Measurements from ENCODE around the gene MEIS2.

The MEIS2 gene

DNA sequence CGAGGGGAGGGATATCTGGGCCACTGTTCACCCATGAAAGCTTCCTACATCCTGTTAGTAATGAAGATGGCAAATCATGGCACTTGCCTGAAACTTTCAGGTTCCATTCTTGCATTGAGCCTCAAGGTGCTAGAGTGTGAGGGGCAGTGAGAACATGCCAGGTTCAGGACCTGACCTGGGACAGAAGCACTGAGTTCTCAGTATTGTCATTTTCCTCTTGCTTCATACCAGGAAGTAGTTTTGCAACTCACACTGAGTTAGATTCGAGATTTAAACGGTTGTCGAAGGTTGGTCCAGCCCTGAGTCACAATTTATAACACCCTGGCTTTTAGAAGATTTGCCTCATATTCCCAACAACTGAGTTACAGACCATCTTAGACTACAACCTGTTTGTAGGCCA, 11.8 kb upstream of the MEIS2 start:
- no peak for DNase-seq (ENCODE audit: low spot score)

DNA sequence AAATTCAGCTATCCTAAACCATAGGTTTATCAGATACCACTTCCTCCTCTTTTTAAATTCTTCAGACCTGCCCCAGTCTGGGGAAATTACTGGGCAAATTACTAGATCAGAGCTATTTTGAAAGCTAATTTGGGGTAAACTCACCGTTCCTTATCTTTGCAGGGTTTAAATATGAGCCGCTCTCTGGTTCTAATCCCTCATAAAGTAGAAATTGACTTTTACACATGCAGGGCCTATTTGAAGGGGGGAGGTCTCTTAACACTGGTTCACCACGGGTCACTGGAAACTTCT, 11.0 kb upstream of the MEIS2 start:
- DNase-seq (ENCODE audit: low spot score): no peak

DNA sequence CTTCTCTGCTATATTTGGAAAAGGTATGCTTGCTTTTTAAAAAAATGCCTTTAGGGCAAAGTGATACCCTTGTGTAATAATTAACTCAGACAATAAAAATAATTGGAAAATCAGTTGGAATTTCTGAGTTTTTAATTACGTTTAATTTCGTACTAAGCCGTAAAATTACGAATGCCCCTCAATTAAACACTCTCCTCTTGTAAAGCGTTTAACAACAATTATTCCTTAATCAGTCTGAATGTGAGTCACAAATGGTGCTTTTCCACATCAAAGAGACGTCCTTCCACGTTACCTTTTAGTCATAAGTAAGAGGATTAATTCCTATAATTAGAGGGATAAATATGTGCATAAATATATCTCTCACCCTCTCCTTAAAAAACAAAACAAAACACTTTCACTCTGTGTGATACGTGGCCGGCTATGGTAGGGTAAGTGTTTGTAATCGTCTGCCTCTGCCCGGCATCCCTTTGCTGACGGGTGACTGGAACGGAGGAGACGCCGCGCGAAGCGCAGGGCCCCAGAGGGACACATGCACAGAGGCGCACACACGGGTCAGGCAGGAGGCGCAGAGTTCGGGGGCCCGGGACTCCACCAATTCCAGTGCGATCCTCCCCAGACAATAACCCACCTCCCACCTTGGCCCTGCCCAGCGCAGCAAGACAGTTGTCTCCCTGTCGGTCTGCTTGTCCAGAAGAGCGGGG, 9.7 kb upstream of the MEIS2 start:
- no peak for DNase-seq (ENCODE audit: low spot score)

DNA sequence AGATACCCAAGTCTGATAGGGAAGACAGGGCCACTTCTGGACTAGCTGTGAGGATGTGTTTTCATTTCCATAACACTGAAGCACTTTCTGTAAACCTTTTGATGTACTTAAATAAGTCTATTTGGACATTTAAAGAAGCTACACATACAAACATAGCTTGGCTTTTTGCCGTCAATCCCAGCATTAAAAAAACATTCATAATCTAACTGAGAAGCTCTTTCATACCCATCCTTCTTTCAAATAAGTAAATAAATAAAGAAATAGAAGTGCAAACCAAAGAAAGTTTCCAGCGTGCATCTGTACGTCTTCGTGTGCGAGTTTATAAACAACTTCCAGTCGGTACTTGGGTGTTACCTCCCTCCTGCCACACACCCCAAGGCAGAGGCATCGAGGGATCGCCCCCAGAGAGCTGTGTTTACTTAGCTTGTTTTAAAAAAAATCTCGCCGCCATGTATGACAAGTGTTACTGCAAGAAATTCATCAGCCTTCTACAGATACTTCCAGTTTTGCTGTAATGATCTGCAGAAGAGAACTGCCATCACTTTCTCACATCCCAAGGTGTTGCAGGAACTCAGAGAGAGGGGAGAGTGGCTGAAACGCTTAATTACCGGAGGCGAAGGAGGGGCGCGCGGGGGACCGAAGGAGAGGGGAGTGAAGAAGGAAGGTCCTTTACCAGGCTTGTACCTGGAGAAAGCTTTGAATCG, 9.0 kb upstream of the MEIS2 start:
- DNase-seq (ENCODE audit: low spot score): no peak

DNA sequence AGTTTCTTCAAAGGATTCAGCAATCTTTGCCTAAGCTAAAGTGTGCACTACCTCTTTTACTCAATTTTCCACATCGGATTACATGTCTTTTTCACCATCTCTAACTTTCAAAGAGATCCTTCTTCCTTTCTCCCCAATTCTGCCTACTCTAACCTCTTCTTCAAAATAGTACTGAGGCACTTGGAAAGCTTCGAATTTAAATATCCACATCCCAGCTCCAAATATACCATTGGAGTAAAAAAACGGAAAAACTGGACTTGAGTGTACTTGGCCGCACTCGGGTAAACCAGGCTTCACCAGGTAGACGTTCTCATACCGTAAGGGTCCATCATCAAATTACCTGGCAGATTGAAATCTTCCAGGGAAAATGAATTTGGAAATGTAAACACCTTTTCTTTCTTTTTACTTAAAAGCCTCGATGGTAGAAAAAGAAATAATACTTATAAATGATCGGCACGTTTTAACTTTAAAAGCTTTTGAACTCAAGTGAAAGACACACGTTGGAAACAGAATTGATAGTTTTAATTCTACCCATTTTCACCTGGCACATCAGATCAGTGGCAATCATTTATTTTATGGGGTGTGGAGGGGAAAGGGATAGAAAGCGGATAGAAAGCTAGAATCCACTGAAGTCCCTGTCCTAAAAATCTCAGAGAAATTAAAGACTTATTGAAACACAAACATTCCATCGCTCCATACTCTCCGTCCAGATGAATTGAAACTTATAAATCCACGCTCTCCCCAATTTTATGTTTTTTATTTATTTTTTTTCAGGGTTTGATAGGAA, 8.2 kb upstream of the MEIS2 start:
- no peak for DNase-seq (ENCODE audit: low spot score)

DNA sequence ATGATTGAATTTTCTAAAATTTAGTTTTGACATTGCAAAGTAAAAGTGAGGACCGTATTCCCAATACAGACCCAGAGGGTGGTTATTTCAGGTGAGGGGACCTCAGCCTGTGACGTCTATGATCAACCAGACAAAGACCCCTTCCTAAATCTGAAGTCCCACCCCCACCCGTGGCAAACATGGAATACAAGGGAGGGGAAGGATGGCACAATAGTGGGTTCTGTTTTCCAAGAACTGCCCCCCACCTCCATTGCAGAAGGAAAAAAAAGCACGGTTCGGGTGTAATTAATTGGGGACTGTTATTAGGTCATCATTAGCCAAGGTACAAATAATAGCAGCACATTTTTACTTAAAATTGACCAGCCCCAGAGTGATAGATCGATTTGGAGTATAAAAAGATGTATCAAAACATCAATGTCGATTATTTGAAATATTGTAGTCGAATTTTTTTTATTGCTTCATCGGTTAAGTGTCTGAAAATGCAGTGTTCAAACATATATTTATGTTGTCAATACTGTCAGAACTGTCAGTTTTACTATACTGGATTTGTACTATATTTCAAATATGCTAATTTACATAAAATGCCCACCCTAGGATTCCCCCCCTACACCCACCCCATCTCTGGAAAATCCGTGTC, 7.5 kb upstream of the MEIS2 start:
- no peak for DNase-seq (ENCODE audit: low spot score)

DNA sequence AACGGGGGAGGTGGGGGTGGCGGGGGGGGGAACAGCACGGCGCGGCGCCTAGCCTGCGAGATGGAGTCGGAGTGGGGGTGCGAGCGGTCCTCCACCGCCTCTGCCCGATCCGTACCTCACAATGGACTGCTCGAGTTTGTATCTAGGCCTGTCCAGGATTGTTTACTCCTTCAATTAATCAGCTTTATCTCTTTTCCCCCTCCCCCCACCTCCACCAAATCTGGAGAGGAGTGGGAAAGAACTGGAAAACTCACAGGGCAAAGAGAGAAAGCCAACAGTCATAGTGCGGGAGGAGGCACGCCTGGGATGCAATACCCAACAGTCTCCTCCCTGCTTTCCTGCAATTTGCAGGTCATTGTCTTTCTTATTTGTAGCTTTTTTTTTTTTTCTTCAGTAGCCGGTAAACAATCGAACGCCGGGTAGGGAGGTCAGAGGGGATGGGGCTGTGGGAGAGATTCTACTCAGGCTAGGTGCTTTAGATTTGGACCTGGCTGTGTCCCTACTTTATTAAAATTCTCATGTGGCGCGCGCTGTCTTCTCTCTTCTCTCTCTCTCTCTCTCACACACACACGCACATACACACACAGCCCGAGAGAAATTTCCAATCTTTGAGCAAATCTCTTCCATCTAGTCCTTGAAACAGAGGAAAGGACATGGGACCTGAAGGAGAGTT, 6.9 kb upstream of the MEIS2 start:
- no peak for DNase-seq (ENCODE audit: low spot score)

DNA sequence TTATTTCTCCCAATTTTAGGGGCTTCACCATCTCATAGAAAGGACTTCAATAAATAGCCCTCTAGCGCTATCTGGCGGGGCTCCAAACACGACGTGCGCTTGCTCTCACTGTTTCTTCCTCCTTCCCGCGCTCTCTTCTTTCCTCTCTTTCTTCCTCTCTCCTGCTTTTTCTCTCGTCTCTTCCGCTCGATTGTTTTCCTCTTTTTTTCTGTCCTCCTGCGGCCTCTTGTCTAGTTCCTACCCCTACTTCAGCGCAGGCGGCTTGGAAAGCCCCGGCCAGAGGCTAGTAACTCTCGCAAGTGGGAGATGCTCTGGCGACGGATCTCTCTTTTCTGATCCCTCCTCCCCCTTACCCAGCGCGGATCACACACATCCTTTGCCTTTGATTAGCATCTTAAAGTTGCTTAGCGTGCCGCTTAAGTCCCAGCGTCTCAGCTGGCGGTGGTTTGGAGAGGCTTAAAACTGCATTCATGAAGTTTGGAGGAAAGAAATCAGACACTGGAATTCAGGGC, 6.2 kb upstream of the MEIS2 start:
- DNase-seq (ENCODE audit: low spot score): no peak

DNA sequence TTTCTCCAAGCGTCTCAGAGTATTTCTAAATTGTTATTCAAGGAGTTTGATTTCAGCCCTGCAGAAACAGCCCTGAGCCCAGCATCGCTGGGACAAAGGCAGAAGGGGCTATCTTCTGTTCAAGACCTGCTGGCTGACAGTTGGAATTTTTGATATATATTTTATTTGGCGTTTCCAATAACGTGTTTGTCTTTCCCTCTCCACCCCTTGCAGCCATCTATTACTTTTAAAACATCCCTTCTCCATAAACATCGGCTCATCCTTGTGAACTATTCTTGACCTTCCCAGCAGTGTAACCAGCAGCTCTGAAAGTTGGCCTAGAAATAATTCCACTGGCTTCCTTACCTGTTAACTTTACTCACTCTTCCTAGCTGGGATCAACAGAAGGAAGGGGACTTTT, 5.5 kb upstream of the MEIS2 start:
- DNase-seq (ENCODE audit: low spot score): no peak

DNA sequence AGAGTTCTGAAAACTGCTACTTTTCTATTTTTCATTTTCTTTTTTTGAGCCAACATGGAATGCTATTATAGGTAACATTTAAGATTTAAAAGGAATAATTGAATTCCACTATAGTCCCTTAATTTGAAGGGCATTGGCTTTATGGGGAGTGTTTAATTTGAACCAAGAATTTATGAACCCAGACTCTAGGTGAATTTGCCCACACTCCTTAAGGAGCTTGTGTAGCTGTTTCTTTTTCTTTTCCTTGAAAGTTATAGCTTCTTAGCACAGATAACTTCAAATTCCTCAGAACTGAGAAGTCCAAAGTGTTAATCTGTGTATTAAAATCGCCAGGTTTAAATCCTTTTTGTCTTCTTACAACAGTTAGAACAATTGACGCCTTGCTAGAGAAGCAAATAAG, 4.7 kb upstream of the MEIS2 start:
- no peak for DNase-seq (ENCODE audit: low spot score)

DNA sequence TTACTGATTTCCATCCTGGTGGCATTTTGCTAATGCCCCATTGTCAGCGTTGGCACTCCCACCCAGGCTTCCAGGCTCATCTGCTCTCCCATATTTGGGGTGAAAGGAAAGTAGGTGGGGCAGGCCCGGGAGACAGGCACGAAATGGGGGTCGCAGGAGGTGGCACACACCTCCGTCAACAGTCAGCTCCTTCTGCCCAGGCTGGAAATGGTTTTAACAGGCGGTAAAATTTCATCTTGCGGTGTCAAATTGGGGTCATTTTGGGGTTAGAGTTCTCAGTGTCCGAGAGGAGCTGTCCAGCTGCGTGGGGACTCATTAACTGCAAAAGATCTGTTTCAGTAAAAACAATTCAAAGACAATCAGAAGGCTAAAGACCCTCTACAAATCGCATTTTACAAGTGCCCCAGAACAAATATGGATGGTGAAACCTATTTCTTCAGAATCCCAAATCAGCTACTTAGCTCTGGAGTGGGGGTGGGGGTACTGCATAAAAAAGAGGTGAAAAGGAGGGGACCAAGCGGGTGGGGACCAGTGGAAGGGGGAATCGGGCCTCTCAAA, 4.2 kb upstream of the MEIS2 start:
- no peak for DNase-seq (ENCODE audit: low spot score)

DNA sequence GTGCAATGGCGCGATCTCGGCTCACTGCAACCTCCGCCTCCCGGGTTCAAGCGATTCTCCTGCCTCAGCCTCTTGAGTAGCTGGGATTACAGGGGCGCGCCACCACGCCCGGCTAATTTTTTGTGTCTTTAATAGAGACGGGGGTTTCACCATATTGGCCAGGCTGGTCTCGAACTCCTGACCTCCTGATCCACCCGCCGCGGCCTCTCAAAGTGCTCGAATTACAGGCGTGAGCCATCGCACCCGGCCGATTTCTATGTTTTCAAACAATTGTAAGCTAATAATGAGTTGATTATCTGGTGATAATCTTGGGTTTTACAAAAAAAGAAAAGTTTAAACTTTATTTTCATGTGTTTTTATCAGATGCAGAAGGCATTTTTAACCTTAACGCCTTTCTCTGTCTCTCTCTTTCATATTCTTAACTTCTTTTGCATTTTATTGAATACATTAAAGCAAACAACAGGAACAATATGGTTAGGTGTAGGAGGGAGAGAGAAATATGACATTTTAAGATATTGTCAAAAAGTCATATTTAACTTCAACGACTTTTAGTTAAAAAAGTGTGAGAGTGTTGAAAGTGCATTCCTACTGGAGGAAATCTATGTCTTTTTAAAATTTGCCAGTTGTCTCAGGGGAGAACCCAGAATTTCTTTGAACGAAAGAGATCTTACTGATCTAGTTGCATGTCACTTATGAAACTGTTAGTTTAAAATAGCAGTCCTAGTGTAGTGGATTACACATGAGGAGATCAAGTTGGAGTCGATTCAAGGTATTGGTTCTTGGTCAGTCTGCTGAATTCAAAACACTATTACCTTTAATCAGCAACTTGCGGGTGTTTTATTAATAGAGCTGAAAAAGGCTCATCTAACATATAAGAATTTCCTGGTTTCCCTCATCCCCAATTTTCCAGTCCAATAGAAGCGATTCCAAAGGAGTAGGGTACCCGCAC, 3.4 kb upstream of the MEIS2 start:
- DNase-seq (ENCODE audit: low spot score): no peak

DNA sequence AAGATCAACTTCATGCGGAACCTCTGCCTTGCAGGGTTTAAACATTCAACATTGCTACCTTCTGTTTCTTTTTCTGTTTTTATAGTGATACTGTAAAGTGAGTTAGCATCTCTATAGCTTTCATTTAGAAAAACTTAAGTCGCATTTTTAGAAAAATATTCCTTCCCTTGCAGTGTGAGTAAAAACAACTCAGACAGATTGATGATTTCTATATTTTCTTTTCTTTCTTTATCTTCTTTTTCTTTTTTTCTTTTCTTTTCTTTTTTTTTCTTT, 2.8 kb upstream of the MEIS2 start:
- DNase-seq (ENCODE audit: low spot score): no peak

DNA sequence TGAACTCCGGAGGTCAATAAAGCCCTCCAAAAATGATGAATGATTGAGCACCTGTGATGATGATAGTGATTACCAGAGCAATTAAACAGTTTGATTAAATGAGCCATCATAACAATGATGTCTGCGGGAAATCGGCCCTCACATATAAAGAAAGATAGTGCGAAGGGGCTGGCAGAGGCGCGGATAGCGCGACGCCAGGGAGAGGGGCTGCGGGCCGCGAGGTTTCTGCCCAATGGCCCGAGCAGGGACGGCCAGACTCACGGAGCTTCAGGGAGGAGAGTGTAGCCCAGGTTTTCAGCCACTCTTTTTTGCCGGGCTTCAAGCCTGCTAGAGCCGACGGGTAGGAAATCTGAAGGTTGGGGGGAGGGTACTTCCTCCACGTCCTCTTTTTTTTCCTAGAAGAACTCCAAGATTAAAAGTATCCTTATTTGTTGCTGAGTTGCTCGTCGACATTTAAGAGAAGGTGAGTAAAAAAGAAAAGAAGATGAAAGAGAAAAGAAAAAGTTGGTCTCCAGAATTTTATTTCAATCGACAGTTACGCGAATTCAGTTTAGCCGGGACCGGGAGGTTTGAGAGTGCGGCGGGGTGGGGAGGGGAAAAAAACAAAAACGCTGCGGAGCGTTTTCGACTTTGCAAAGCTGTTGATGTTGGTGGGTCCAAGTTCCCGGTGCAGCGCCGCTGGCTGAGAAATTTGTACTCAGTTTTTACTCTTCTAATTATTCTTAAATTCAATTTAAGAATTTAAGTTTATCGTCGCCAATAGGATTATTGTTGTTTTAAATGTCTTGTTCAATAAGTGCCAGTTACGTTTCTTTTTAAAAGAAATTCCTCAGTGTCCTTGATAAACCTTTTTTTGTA, 2.2 kb upstream of the MEIS2 start:
- no peak for DNase-seq (ENCODE audit: low spot score)

DNA sequence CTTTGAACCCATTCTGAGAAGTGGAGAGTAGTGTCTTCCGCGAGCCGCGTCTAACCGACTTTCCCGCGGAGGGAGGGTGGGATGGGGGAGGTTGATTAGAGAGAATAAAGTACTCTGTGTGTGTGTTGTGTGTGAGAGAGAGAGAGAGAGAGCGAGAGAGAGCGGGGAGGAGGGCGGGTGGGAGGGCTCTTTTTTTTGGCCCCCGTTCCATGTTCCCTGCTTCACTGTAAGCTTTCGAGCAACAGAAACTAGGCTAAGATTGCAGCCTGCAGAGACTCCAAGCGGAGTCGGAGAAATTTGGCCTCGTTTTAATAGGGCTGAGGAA, 1.6 kb upstream of the MEIS2 start:
- DNase-seq (ENCODE audit: low spot score): no peak

DNA sequence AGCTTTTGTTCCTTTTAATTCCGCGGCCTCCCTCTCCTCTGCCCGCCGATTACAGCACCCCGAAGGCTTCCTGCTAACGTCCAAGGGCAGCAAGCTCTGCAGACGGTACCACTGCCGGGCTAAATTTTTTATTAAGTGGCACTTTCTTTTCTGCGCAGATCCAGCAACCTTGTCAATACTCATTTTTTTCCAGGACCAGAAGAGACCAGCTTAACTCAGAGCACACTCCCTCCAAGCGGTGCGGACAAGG, 542 bp upstream of the MEIS2 start:
- no peak for DNase-seq (ENCODE audit: low spot score)

DNA sequence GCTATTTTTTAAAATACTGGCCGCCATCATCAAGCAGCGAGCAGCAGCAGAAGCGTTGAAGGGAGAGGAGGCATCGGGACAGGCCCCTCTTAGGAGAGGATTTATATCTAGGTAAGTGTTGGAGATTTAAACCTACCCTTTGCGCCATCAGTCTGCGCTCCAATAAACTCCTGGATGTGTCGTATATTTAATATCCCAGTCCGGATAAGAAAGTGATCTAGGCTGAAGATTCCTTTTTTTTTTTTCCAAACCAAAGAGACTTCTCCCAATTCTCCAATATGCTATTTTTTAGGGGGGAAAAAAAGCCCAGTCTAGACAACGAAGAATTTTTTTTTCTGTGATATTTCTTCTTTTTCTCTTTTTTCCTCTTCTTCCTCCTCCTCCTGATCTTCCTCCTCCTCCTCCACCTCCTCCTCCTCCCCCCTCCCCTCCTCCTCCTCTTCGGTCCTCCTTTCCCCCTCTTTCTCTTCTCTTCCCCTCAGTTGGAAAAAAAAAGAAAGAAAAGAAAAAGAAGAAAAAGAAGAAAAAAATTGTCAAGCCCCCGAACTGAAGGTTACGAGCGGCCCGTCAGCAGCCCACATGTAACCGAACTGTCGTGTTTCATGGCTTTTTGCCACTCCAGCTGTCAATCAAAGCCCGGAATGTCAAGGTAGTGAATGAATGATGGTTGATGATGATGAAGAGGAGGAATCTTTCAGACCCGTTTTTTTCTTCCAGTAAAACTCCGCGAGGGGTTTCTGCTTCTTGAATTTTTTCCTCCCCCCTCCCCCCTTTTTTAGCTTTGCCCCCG, 835 bp downstream of the MEIS2 start:
- no peak for DNase-seq (ENCODE audit: low spot score)

DNA sequence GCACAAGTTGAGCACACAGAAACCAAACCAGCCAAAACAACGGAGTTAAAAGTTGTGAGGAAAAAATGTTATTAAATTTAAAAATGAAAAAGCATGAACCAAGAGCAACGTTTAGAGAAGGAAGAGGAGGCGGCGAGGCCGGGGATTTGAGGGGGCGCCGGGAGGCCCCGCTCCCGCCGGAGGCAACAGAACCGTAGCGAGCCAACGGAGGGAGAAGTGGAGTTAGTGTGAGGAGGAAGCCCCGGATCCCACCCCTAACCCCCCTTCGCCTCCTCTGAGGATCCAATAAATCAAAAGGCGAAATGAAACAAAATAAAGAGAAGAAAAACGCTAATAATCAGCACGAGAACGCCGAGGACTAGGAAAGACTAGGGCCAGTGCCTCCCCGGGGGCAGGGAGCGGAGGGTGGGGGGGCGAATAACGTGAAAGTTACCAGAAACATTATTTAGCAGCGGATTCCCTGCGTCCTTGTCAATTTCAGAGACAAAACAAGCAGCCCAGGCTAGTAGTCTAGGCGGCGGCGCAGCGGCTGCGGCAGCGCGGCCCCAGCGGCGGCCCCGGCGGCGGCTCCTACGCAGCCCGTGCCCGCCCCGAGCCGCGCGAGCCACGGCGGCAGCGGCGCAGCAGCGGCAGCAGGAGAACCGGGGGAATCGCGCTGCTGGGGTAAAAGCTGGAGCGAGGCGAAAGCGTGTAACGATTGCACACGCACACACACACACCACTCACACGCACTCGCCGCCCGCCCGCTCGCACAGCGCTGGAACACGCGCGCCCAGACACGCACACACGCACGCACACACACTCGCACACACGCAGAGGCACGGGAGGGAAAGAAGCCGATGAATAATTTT, 1.7 kb downstream of the MEIS2 start:
- no peak for DNase-seq (ENCODE audit: low spot score)

All from CD4-positive, alpha-beta T cell treated with Interleukin-15 for 4 hours (primary cell).